Measurements from ENCODE around the gene ADGRD1. TPM values are rescaled to one million over a fixed set of nuclear protein-coding genes. Genes with fewer than 3 reads are reported as not detected.

Gene ADGRD1
- total RNA-seq, 1 experiment from 2014 or later, result 0.77 TPM

GRCh38 chr12:131119936-131120335, 166.2 kb downstream of the ADGRD1 start (continued):
- TF ChIP-seq HMGXB4 (CRISPR knock-in tag; IDR thresholded peaks at IDR 0.05) (no peak), E2F5 (CRISPR knock-in tag; IDR thresholded peaks at IDR 0.05) (no peak)

GRCh38 chr12:131120831-131121271, 167.1 kb downstream of the ADGRD1 start:
- Mint-ChIP-seq H3K27me3 (ENCODE audit: low read depth) (no peaks in the 10 kb centered on the region), H3K4me3 (no peak overlapping the region), H3K9me3 (no peaks in the 10 kb centered on the region), H3K4me1 (peaks cover 3% of the 10 kb centered on the region), H3K36me3 (no peaks in the 10 kb centered on the region), H3K27ac (no peak overlapping the region)
- POLR2A ChIA-PET, result no interaction called here
- ATAC-seq (no peak), DNase-seq (ENCODE audit: low spot score) (peak; percentile 12)
- CTCF ChIA-PET, result interaction anchor here (1.9 to 9.1 kb wide), 3 partner anchors 11 to 15 kb away, joined by 10 to 98 read pairs (median 18); no protein-coding TSS in a partner anchor
- no peak for TF ChIP-seq AR (CRISPR knock-in tag; IDR thresholded peaks at IDR 0.05)
- no peak for TF ChIP-seq ATF2 (CRISPR knock-in tag; IDR thresholded peaks at IDR 0.05; ENCODE audit: borderline replicate concordance, low read depth)
- TF ChIP-seq GTF2I (CRISPR knock-in tag; conservative IDR thresholded peaks at IDR 0.05), result no peak
- no peak for TF ChIP-seq FOXJ3 (CRISPR knock-in tag; IDR thresholded peaks at IDR 0.05; ENCODE audit: borderline replicate concordance)
- TF ChIP-seq HMGXB4 (CRISPR knock-in tag; IDR thresholded peaks at IDR 0.05), result no peak
- TF ChIP-seq ZNF512 (CRISPR knock-in tag; IDR thresholded peaks at IDR 0.05; ENCODE audit: borderline replicate concordance), result no peak
- no peak for TF ChIP-seq NR2C2 (CRISPR knock-in tag; IDR thresholded peaks at IDR 0.05)
- no peak for TF ChIP-seq E2F4 (CRISPR knock-in tag; IDR thresholded peaks at IDR 0.05; ENCODE audit: borderline replicate concordance, low read depth)
- TF ChIP-seq OVOL2 (CRISPR knock-in tag; IDR thresholded peaks at IDR 0.05; ENCODE audit: borderline replicate concordance), result no peak
- TF ChIP-seq MYBL2 (CRISPR knock-in tag; IDR thresholded peaks at IDR 0.05), result no peak
- TF ChIP-seq E2F5 (CRISPR knock-in tag; IDR thresholded peaks at IDR 0.05), result no peak
- no peak for TF ChIP-seq KAT7 (CRISPR knock-in tag; IDR thresholded peaks at IDR 0.05; ENCODE audit: borderline replicate concordance)
- no peak for TF ChIP-seq ZNF232 (CRISPR knock-in tag; IDR thresholded peaks at IDR 0.05)
- no peak for TF ChIP-seq FOXP4 (CRISPR knock-in tag; IDR thresholded peaks at IDR 0.05)

All from WTC11 (cell line).